ENCODE measurements around the gene IRF8. TPM values are rescaled to one million over a fixed set of nuclear protein-coding genes. Genes with fewer than 3 reads are reported as not detected.

The IRF8 gene
- total and polyA plus RNA-seq, 2 of the 4 experiments (the other 2 are of a cell fraction): not detected

DNA sequence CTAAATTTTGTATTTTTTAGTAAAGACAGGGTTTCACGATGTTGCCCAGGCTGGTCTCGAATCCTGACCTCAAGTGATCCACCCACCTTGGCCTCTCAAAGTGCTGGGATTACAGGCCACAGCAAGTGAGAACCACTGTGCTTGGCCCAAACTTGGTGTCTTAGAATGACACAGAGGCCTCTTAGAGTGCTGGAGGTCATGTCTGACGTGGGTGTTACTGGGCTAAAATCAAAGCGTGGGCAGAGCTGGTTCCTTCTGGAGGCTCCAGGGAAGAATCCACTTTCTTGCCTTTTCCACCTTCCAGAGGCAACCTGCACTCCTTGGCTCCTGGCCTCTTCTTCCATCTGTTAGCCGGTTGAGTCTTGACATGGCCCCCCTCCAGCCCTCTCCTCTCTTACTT lies 53.8 kb downstream of the IRF8 start:
- Histone ChIP-seq H4K91ac (ENCODE audit: insufficient read depth, low read depth, low read length) (no peak overlapping the region), H3K4me3 (ENCODE audit: insufficient read depth, low read depth, low read length) (no peak overlapping the region), H4K20me1 (ENCODE audit: insufficient read depth, low read length) (no peaks in the 10 kb centered on the region), H2AK9ac (replicated peaks; ENCODE audit: low read depth, low read length, poor library complexity) (no peak overlapping the region), H3K79me1 (ENCODE audit: low read depth in 1 of 2, low read length in 2 of 2) (no peaks in the 10 kb centered on the region), H3K14ac (replicated peaks; ENCODE audit: low read depth, low read length) (no peak overlapping the region), H3K4me1 (ENCODE audit: control insufficient read depth, insufficient read depth, low read length) (no peaks in the 10 kb centered on the region), H2BK5ac (ENCODE audit: low read depth, low read length, poor library complexity, severe bottlenecking) (no peak overlapping the region), H3K9me3 (ENCODE audit: control insufficient read depth, insufficient read depth, low read length) (0 out of 2 replicates have a peak, but pooled peaks cover 2% of the 10 kb centered on the region), H3K56ac (ENCODE audit: extremely low read depth, insufficient read depth, low read length) (no peak overlapping the region), H2BK20ac (ENCODE audit: low read depth, low read length) (no peak overlapping the region), H3K27ac (ENCODE audit: insufficient read depth, low read length) (no peak overlapping the region), H2BK15ac (ENCODE audit: low read depth, low read length) (no peak overlapping the region), H2AFZ (replicated peaks; ENCODE audit: low read length, poor library complexity) (no peak overlapping the region), H4K5ac (ENCODE audit: low read depth, low read length) (no peak overlapping the region), H3K18ac (ENCODE audit: low read depth, low read length) (no peak overlapping the region), H3K4ac (ENCODE audit: low read depth, low read length) (no peak overlapping the region), H4K8ac (ENCODE audit: low read depth in 2 of 2, low read length in 2 of 2) (no peak overlapping the region), H3K9me1 (ENCODE audit: insufficient read depth, low read length) (0 out of 2 replicates have a peak, but pooled peaks cover 3% of the 10 kb centered on the region), H3K9ac (ENCODE audit: low read depth, low read length) (no peak overlapping the region), H3K36me3 (ENCODE audit: control insufficient read depth, insufficient read depth, low read length) (no peaks in the 10 kb centered on the region), H3K4me2 (ENCODE audit: low read depth, low read length) (no peak overlapping the region), H2AK5ac (ENCODE audit: low read depth, low read length) (no peak overlapping the region), H3K23ac (ENCODE audit: low read depth, low read length) (no peak overlapping the region), H3K27me3 (ENCODE audit: control insufficient read depth, insufficient read depth, low read length) (peaks cover 87% of the 10 kb centered on the region), H2BK120ac (ENCODE audit: low read depth, low read length) (no peak overlapping the region)
- DNase-seq (no peak), ATAC-seq (ENCODE audit: low read depth) (no peak)
- BruUV-seq (replicated peaks): no TSS peak
- POLR2A ChIA-PET (ENCODE audit: unreplicated experiment): no interaction called here
- dilution Hi-C loops (cut with HindIII; ENCODE audit: low sequenced_read_pairs, unreplicated experiment): no loop called here
- CTCF ChIA-PET: no interaction called here
- intact Hi-C loops (cut with micrococcal nuclease): no loop called here
- 87% methylated on average over 4 of the region's 5 CpGs; no CpG with 5 or more reads in 1 of the 2 experiments for WGBS, 2 experiments (ENCODE audit: extremely low coverage in 2 of 2, insufficient read length in 1 of 2)
- in situ Hi-C loops (cut with MboI; ENCODE audit: low sequenced_read_pairs): no loop called here
- no peak for TF ChIP-seq NFE2L2 (IDR thresholded peaks at IDR 0.05; ENCODE audit: low read depth, low read length)
- no peak for TF ChIP-seq POLR2A (IDR thresholded peaks at IDR 0.05; ENCODE audit: low read depth, low read length)
- TF ChIP-seq MAZ (IDR thresholded peaks at IDR 0.05; ENCODE audit: borderline replicate concordance, low read depth, low read length): no peak
- TF ChIP-seq CEBPB (IDR thresholded peaks at IDR 0.05; ENCODE audit: low read depth, low read length): no peak
- no peak for TF ChIP-seq RAD21 (IDR thresholded peaks at IDR 0.05; ENCODE audit: low read length)
- TF ChIP-seq, protein P1, sequence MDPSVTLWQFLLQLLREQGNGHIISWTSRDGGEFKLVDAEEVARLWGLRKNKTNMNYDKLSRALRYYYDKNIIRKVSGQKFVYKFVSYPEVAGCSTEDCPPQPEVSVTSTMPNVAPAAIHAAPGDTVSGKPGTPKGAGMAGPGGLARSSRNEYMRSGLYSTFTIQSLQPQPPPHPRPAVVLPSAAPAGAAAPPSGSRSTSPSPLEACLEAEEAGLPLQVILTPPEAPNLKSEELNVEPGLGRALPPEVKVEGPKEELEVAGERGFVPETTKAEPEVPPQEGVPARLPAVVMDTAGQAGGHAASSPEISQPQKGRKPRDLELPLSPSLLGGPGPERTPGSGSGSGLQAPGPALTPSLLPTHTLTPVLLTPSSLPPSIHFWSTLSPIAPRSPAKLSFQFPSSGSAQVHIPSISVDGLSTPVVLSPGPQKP (IDR thresholded peaks at IDR 0.05; ENCODE audit: borderline replicate concordance, low read depth, low read length): no peak
- no peak for TF ChIP-seq RCOR1 (IDR thresholded peaks at IDR 0.05; ENCODE audit: insufficient replicate concordance, low read length)
- TF ChIP-seq CHD1 (IDR thresholded peaks at IDR 0.05; ENCODE audit: low read depth, low read length): no peak
- no peak for TF ChIP-seq BHLHE40 (IDR thresholded peaks at IDR 0.05; ENCODE audit: low read depth, low read length)
- TF ChIP-seq MXI1 (IDR thresholded peaks at IDR 0.05; ENCODE audit: borderline replicate concordance, low read depth, low read length): no peak
